Stimulated activated naive CD8-positive, alpha-beta T cell treated with anti-CD3 and anti-CD28 coated beads, Interleukin-15, Interleukin-2, amounts not matched to agents 100 ng/mL and 50 ng/mL, for 24 hours (primary cell): ENCODE measurements around the gene PLPP4.
"Not testable (repeated sequence)": the region's sequence is repeated elsewhere in the genome, so short reads cannot be mapped to it uniquely, and the experiment has no call there.

Experiments
- H3K27ac Mint-ChIP-seq: one replicate; pipeline ENCODE4 v1.8.0; 2021; ENCODE audit warnings: mild to moderate bottlenecking, mixed read lengths
- H3K27me3 Mint-ChIP-seq: one replicate; pipeline ENCODE4 v1.8.0; 2021; ENCODE audit warnings: mixed read lengths
- H3K36me3 Mint-ChIP-seq: one replicate; pipeline ENCODE4 v1.8.0; 2021; ENCODE audit warnings: low read depth, mixed read lengths
- H3K4me1 Mint-ChIP-seq: one replicate; pipeline ENCODE4 v1.8.0; 2021; ENCODE audit warnings: low read depth, mixed read lengths
- H3K4me3 Mint-ChIP-seq: one replicate; pipeline ENCODE4 v1.8.0; 2021; ENCODE audit warnings: mild to moderate bottlenecking, mixed read lengths
- H3K9me3 Mint-ChIP-seq: one replicate; pipeline ENCODE4 v1.8.0; 2021; ENCODE audit warnings: mixed read lengths

The PLPP4 gene

DNA sequence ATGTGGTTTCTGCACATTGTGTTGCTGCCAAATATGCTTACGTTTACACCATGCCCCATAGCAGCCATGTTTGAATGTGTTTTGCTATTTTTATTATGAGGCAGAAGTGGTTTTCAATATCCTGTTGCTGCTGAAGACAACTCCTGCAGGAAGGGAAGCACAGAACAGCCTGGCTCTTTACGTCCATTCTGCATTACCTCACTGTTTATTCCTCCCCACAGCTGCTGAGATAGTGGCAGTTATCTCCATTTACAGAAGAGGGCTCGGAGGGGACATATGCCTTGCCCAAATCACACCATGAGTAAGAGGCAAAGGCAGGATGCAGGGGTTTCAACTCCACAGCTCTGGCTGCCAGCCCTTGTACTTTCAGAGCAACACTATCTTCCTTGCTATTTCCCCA lies 35.3 kb downstream of the PLPP4 start:
- H3K27ac Mint-ChIP-seq, result no peak overlapping the region
- no peaks in the 10 kb centered on the region for H3K27me3 Mint-ChIP-seq
- H3K4me1 Mint-ChIP-seq, result no peaks in the 10 kb centered on the region
- H3K9me3 Mint-ChIP-seq, result no peaks in the 10 kb centered on the region
- H3K36me3 Mint-ChIP-seq, result no peaks in the 10 kb centered on the region
- no peak overlapping the region for H3K4me3 Mint-ChIP-seq

DNA sequence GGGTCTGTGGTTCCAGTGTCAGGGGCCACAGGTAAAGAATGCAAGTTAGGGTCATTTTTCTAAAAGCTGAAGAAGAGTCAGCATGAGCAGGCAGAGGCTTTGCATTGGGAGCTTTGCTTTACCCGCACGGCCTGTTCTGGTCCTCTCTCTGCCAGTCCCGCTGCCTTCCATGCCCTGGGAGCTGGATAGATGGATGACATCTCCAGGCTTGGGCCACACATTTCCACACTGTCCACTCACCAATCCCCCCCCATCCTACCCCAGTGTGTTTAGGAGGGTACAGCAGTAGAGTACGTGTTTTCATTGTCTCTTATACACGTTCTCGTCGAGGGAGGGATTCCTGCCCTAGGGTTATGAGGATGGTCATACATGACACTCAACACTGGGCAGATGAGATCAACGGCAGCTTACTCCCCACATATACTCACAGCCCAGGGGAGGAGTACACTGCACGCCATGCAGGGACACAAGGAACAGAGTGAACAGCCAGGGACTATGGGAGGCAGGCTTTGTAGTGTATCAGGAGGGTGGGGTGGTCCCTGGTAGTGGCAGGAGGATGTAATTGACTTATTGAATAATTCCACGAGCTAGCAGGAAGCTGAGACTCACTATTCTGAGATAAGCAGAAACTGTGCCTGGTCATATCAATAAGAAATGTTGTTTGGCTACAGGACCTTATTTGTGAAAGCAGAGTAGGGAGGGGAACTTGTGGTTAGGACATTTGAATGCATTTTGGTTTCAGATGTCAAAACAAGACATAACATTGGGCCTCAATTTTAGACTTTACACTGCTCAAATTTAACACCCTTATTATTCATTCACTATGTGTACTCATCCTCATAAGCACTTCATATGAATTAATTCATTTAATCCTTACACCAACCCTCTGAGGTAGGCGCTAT lies 36.6 kb downstream of the PLPP4 start:
- Mint-ChIP-seq H3K4me1 (no peaks in the 10 kb centered on the region), H3K4me3 (no peak overlapping the region), H3K27ac (no peak overlapping the region), H3K36me3 (no peaks in the 10 kb centered on the region), H3K9me3 (no peaks in the 10 kb centered on the region), H3K27me3 (no peaks in the 10 kb centered on the region)

DNA sequence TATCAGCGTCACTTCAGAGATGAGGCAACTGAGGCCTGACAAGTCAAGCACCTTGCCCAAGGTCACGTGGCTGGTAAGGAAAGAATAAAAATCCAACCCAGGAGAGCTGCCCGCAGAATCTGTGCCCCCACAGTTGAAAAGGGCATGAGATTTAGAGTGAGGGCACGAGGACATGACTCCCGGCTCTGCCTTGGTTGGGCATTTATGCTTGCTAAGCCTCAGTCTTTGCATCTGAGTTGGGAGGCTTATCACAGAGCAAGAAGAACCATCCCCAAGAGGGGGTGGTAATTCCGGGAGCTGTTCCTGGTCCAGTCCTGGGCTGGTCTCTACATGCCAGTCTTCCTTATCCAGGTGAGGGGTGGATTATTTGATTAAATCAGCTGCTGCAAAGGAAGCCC lies 37.3 kb downstream of the PLPP4 start:
- Mint-ChIP-seq H3K36me3 (no peaks in the 10 kb centered on the region), H3K27me3 (no peaks in the 10 kb centered on the region), H3K27ac (no peak overlapping the region), H3K4me1 (no peaks in the 10 kb centered on the region), H3K9me3 (no peaks in the 10 kb centered on the region), H3K4me3 (no peak overlapping the region)

DNA sequence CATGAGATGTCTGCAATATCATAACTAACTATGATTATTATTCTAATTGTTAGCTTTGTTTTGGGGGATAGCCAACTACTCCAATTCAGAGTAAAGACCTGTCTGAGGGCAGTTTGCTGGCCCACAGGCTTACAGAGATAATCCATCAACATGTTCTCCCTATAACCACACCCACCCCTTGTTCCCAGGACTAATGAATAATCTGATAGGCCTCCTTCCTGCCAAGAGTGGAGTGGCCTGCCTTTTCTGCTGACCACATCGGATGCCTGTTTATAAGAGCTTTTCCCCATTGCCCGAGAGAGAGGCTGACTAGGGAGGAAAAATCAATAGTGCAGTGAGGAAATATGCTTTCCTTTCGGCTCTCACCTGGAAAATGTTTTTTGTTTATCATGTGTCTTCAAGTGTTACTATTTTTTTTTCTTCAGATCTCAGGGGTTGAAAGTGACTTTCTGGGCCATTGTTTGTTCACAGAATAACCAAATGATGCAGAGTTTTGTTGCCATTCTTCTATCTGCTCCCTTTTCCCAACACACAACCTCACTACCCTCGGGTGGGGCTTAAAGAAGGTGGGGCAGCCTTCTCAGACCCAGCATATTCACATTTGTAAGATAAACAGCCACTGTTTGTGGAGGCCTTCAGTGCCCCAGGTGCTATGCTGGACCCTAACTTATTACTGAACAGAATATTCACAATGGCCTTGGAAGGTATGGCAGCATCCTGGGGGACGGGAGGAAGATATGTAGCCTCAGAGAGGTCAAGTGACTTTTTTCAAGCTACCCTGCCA lies 38.4 kb downstream of the PLPP4 start:
- H3K9me3 Mint-ChIP-seq, result no peaks in the 10 kb centered on the region
- H3K36me3 Mint-ChIP-seq, result no peaks in the 10 kb centered on the region
- H3K4me1 Mint-ChIP-seq, result no peaks in the 10 kb centered on the region
- no peak overlapping the region for H3K27ac Mint-ChIP-seq
- H3K27me3 Mint-ChIP-seq, result no peaks in the 10 kb centered on the region
- no peak overlapping the region for H3K4me3 Mint-ChIP-seq

DNA sequence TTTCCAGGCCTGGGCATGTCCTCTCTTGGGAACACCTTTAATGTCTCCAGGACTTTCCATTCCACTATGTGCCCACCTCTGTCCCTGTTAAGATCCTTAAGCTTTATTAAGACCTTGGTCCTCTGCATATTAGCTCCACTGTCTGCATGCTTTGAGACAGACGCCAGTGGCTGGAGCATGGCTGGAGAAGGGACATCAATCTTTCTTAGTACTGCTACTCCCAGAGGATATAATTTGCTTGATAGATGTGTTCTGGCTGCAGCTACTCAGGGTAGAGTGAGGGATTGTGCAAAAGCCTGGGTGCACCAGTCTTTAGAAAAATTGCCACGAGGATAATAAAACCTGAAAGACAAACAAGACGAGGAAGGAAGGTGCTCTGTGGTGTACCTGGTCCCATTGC lies 42.9 kb downstream of the PLPP4 start:
- no peak overlapping the region for H3K4me3 Mint-ChIP-seq
- H3K27ac Mint-ChIP-seq, result no peak overlapping the region
- peaks cover 3% of the 10 kb centered on the region for H3K9me3 Mint-ChIP-seq
- no peaks in the 10 kb centered on the region for H3K27me3 Mint-ChIP-seq
- no peaks in the 10 kb centered on the region for H3K36me3 Mint-ChIP-seq
- H3K4me1 Mint-ChIP-seq, result no peaks in the 10 kb centered on the region

DNA sequence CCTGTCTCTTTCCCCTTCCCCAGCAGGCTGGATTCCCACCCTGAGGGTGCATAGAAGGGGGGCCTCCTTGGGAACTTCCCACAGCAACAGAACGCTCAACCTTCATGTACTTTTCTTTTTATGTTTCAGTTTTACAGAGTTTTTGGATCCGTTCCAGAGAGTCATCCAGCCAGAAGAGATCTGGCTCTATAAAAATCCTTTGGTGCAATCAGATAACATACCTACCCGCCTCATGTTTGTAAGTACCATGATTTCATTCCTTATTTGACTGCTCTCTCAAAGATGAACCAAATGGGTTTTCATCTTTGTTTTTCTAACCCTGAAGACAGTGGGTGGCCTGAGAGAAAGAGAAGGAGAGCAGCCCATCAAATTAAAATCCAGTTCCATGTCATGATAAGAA lies 46.7 kb downstream of the PLPP4 start:
- H3K27ac Mint-ChIP-seq, result no peak overlapping the region
- H3K4me3 Mint-ChIP-seq, result no peak overlapping the region
- no peaks in the 10 kb centered on the region for H3K4me1 Mint-ChIP-seq
- no peaks in the 10 kb centered on the region for H3K36me3 Mint-ChIP-seq
- peaks cover 7% of the 10 kb centered on the region for H3K27me3 Mint-ChIP-seq
- H3K9me3 Mint-ChIP-seq, result peaks cover 7% of the 10 kb centered on the region

DNA sequence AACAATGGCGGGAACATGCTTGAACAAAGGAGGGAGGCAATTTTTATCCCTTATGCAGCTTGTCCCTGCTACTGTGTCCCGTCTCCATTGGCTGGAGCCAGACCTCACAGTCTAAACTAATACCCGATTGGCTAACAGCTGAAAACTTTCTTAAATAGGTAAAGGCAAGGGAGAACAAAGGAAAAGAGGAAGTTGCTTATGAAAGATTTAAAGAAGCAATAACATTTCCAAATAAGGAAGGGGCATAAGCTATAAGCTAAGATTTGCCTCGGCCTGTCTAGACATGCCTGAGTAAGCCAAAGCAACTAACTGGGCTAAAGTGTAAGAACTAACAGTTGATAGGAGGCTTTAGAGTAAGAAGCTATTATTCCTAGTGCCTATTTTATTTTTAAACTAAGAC lies 47.2 kb downstream of the PLPP4 start:
- H3K9me3 Mint-ChIP-seq, H3K4me3 Mint-ChIP-seq, H3K4me1 Mint-ChIP-seq, H3K27me3 Mint-ChIP-seq, H3K27ac Mint-ChIP-seq, H3K36me3 Mint-ChIP-seq: not testable (repeated sequence)

DNA sequence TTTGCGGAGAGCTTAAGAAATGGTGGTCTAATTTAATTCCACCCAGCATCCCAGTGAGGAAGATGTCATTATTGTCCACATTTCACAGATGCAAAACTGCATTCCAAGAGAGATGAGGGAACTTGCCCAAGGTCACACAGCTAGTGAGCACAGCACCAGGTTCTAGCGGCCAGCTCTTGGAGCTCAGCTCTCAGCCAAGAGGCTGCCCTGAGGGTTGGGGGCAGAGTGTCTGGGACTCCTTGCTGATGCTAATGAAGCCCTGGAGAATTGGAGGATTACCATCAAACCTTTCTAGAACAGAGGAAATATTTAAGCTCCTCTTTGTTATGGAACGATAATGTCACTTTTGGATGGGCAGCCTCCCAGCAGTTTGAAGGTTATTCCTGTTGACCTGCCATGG lies 48.0 kb downstream of the PLPP4 start:
- no peaks in the 10 kb centered on the region for H3K4me1 Mint-ChIP-seq
- H3K4me3 Mint-ChIP-seq, result no peak overlapping the region
- H3K27ac Mint-ChIP-seq, result no peak overlapping the region
- H3K27me3 Mint-ChIP-seq, result peaks cover 7% of the 10 kb centered on the region
- no peaks in the 10 kb centered on the region for H3K36me3 Mint-ChIP-seq
- H3K9me3 Mint-ChIP-seq, result peaks cover 7% of the 10 kb centered on the region

DNA sequence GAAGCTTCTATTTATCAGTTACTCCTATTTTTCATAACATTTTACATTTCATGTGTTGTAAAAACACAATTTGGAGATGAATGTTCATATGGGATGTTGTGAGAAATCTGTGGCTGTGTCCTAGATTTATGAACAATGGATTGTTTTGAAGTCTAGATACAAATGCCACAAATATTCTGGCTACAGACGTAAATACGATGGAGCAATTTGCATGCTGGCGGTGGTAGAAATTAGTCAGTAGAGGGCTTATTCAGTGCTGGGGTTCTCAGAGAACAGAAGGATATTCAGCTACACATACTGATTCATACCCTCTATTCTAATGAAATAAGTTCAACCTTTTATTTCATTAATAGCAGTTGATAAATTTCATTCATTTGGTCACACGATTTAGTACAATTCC lies 48.8 kb downstream of the PLPP4 start:
- no peak overlapping the region for H3K4me3 Mint-ChIP-seq
- peaks cover 7% of the 10 kb centered on the region for H3K9me3 Mint-ChIP-seq
- no peak overlapping the region for H3K27ac Mint-ChIP-seq
- no peaks in the 10 kb centered on the region for H3K36me3 Mint-ChIP-seq
- H3K4me1 Mint-ChIP-seq, result no peaks in the 10 kb centered on the region
- H3K27me3 Mint-ChIP-seq, result peaks cover 7% of the 10 kb centered on the region

DNA sequence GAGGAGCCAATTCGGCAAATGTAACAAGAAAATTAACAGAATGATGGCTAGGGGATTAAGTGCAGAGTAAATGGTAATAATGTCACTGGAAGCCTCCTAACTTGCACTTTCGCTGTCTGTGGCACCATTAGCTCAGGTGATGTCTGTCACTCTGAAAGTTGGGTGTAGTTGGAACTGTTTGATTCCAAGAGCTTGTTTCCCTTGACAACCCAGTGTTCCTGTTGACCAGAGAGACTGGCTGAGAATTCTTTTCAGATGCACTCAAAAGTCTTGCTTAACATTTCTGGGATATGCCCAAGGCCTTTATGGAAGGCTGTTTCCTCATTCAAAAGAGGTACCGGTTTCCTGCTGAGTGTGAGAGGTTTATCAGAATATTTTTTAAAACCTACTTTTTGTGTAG lies 49.6 kb downstream of the PLPP4 start:
- no peaks in the 10 kb centered on the region for H3K36me3 Mint-ChIP-seq
- no peaks in the 10 kb centered on the region for H3K4me1 Mint-ChIP-seq
- peaks cover 7% of the 10 kb centered on the region for H3K9me3 Mint-ChIP-seq
- H3K4me3 Mint-ChIP-seq, result no peak overlapping the region
- H3K27me3 Mint-ChIP-seq, result peaks cover 7% of the 10 kb centered on the region
- no peak overlapping the region for H3K27ac Mint-ChIP-seq

DNA sequence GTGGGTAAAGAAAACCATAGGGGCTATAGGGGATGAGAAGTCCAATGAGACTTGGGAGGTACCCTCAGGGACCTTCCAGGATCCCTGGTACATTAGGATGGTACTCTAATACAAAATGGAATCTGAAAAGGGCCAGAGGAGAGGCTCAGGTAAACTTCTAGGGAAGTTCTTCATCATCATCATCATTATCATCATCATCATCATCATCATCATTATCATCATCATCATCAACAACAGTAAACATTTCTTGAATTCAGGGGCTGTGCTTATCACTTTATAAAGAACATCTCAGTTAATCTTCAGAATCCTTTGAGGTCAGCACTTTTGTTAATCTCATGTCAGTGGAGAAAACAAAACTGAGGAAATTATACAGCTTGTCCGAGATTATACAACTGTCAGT lies 50.1 kb downstream of the PLPP4 start:
- no peak overlapping the region for H3K4me3 Mint-ChIP-seq
- peaks cover 7% of the 10 kb centered on the region for H3K9me3 Mint-ChIP-seq
- H3K27me3 Mint-ChIP-seq, result peaks cover 7% of the 10 kb centered on the region
- no peaks in the 10 kb centered on the region for H3K36me3 Mint-ChIP-seq
- H3K4me1 Mint-ChIP-seq, result no peaks in the 10 kb centered on the region
- no peak overlapping the region for H3K27ac Mint-ChIP-seq

DNA sequence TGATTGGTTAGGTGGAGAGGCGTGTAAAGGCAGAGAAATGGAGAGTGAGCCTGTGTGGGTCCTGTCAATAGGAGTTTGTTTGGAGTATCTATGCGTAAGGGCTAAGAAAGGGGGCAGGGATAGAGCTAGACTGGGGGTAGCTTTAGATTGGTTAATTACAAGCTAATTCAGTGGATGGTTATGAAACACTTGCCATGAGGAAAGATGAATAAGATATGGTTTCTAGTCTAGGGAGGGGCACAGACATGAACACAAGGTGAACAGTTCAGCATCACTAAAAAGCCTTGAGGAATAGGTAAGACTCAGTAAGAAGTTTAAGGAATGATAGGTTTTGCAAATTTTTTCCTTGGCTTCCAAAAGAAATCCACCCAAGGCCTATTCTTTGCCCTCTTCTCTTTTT lies 50.6 kb downstream of the PLPP4 start:
- Mint-ChIP-seq H3K36me3 (no peaks in the 10 kb centered on the region), H3K9me3 (peaks cover 7% of the 10 kb centered on the region), H3K4me3 (no peak overlapping the region), H3K27me3 (peaks cover 7% of the 10 kb centered on the region), H3K27ac (no peak overlapping the region), H3K4me1 (no peaks in the 10 kb centered on the region)

DNA sequence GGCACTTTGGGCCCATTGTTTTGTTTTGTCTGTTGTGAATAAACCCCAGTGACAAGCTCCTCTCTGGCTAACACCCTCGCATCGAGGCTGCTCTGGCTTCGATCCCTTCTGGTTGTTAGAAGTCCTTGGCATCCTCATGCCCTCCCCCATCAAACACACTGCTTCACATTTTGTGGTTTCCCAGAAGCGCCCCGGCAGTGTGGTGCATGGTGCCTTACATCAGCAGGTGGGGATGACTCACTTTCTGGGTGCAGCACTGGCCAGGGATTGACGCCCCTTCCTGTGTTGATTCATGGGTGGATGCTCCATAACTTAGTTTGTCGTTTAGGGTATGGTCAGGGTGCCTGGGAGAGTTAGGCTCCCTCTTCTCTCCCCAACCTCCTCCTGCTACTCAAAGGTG lies 51.4 kb downstream of the PLPP4 start:
- Mint-ChIP-seq H3K27ac (no peak overlapping the region), H3K36me3 (no peaks in the 10 kb centered on the region)

DNA sequence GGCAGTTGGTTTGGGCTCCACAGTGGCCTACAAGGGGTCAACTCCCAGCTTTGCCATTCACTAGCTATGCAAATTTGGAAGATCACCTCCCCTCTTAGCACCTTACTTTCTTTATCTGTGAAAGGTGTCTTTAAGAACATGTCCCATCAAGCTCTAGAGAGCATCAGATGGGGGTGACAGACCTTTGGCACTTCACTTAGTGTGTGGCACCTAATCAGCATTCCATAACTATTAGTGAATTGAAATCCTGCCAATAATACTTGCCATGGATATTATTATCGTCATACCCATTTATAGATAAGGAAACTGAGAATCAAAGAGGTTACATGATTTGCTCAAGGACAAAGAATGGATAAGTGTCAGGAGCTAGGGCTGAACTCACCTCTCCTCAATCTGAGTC lies 51.9 kb downstream of the PLPP4 start:
- peaks cover 7% of the 10 kb centered on the region for H3K27me3 Mint-ChIP-seq
- H3K9me3 Mint-ChIP-seq, result peaks cover 11% of the 10 kb centered on the region
- H3K4me1 Mint-ChIP-seq, result no peaks in the 10 kb centered on the region
- no peaks in the 10 kb centered on the region for H3K36me3 Mint-ChIP-seq
- H3K4me3 Mint-ChIP-seq, result no peak overlapping the region
- H3K27ac Mint-ChIP-seq, result no peak overlapping the region

More for the DNA sequence above, 51.4 kb downstream of the PLPP4 start:
- H3K4me1 Mint-ChIP-seq, result no peaks in the 10 kb centered on the region
- no peak overlapping the region for H3K4me3 Mint-ChIP-seq
- peaks cover 7% of the 10 kb centered on the region for H3K27me3 Mint-ChIP-seq
- peaks cover 5% of the 10 kb centered on the region for H3K9me3 Mint-ChIP-seq

DNA sequence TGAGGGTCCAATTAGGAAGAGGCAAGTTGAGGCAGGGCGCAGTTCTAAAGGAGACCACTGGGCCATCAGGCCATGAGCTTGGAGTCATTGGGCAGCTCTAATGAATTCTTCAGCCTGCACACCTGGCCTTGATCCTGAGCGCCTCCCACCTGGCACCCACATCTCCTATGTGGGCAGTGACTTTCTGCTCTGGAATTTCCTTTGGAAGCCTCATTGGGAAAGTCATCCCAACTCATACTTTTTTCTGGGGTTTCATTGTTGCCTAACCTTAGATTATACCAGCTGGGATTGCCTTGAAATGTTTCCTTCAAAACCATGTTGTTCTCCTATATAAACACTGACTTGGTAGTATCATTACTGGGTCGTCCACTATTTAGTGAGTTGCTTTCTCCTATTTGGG lies 54.1 kb downstream of the PLPP4 start:
- no peaks in the 10 kb centered on the region for H3K36me3 Mint-ChIP-seq
- H3K4me3 Mint-ChIP-seq, result no peak overlapping the region
- no peak overlapping the region for H3K27ac Mint-ChIP-seq
- H3K27me3 Mint-ChIP-seq, result peaks cover 4% of the 10 kb centered on the region
- H3K4me1 Mint-ChIP-seq, result no peaks in the 10 kb centered on the region
- peaks cover 14% of the 10 kb centered on the region for H3K9me3 Mint-ChIP-seq
